Prostate gland (tissue), 2 donors: ENCODE measurements around the gene PLCE1.

Experiments used
- POLR2A ChIP-seq: fragments of 450-650 bp; IDR thresholded peaks from one replicate; pipeline ENCODE4 v1.6.1; 2016; ENCODE audit warnings: antibody characterized with exemption, mild to moderate bottlenecking
- TF ChIP-seq, protein P1 (sequence below), 4 experiments: fragments of 200-600 bp in 2 of 4; fragments of 450-650 bp in 2 of 4; sonication (generic) in 2 of 4; IDR thresholded peaks; 1 replicate in 3 of 4; 2 replicates in 1 of 4; pipeline ENCODE4 v1.5.1; 2016 to 2019; ENCODE audit warnings: antibody characterized with exemption in 4 of 4, mild to moderate bottlenecking in 2 of 4, moderate library complexity in 2 of 4

DNA sequence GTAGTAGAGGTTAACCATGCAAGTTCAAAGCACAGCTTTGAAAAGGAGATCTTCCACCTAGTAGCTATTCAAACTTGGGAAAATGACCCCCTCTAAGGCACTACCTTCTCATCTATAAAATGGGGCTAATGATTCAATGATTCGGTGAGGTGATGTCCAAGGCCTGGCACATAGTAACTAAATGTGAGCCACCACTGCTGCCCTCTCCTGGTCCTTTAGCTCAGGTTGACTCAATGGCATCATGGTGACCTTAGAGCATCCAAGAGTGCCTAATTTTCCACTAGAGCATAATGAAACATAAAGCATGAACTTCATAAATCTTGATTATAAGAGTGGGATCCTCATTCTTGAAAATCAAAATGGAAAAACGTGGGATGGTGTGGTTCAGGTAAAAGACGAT, 16.3 kb upstream of the PLCE1 start:
- TF ChIP-seq, protein P1, sequence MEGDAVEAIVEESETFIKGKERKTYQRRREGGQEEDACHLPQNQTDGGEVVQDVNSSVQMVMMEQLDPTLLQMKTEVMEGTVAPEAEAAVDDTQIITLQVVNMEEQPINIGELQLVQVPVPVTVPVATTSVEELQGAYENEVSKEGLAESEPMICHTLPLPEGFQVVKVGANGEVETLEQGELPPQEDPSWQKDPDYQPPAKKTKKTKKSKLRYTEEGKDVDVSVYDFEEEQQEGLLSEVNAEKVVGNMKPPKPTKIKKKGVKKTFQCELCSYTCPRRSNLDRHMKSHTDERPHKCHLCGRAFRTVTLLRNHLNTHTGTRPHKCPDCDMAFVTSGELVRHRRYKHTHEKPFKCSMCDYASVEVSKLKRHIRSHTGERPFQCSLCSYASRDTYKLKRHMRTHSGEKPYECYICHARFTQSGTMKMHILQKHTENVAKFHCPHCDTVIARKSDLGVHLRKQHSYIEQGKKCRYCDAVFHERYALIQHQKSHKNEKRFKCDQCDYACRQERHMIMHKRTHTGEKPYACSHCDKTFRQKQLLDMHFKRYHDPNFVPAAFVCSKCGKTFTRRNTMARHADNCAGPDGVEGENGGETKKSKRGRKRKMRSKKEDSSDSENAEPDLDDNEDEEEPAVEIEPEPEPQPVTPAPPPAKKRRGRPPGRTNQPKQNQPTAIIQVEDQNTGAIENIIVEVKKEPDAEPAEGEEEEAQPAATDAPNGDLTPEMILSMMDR (IDR thresholded peaks at IDR 0.05): no peak
- TF ChIP-seq POLR2A: no peak
